ENCODE results near the gene EOLA1. TPM values are rescaled to one million over a fixed set of nuclear protein-coding genes. Genes with fewer than 3 reads are reported as not detected.

The EOLA1 gene
- total RNA-seq, 1 donor from 2014 or later: 17.8 TPM

Other genes with a start within 250 kb of the EOLA1 start
- 33.9 and 38.0 TPM in 2 replicates for gene IDS, start 35.7 kb upstream of the EOLA1 start, total RNA-seq
- gene HSFX3, start 8.9 kb downstream of the EOLA1 start, total RNA-seq: not detected in 2 replicates
- not detected in 2 replicates for gene MAGEA9B, start 46.4 kb downstream of the EOLA1 start, total RNA-seq
- gene HSFX2, start 54.3 kb downstream of the EOLA1 start, total RNA-seq: 0.36 TPM in 1 of 2 replicates, not detected in the other
- 43.7 and 53.1 TPM in 2 replicates for gene TMEM185A, start 90.8 kb downstream of the EOLA1 start, total RNA-seq
- 0.22 TPM in 1 of 2 replicates, not detected in the other for gene MAGEA11, start 171.0 kb downstream of the EOLA1 start, total RNA-seq
- 2.9 and 3.4 TPM in 2 replicates for gene HSFX1, start 233.1 kb downstream of the EOLA1 start, total RNA-seq
- not detected in 2 replicates for gene MAGEA9, start 240.9 kb downstream of the EOLA1 start, total RNA-seq

Data from progenitor cell of endocrine pancreas (in vitro differentiated cells).